ENCODE data around the gene BCAS1.

DNA sequence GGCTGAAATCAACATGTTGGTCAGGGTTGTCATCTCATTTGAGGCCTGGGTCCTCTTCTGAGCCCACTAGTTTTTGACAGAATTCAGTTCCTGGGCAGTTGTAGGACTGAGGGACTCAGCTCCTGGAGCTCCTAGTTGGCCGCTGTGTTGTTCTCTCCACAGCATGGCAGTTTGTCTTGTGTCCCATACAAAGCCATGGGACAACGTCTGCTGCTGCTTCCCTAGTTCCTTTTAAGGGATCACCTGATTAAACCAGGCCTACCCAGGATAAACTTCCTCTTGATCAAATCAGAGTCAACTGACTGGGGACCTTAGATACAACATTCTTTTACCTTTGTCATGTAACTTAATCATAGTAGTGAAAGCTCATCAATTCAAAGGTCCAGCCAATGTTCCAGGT is 141.0 kb downstream of the BCAS1 start:
- TF ChIP-seq TOX (CRISPR knock-in tag; IDR thresholded peaks at IDR 0.05; ENCODE audit: borderline replicate concordance) (no peak), PPARA (CRISPR knock-in tag; IDR thresholded peaks at IDR 0.05; ENCODE audit: borderline replicate concordance) (no peak)
